ENCODE results near the gene MTCH2.

DNA sequence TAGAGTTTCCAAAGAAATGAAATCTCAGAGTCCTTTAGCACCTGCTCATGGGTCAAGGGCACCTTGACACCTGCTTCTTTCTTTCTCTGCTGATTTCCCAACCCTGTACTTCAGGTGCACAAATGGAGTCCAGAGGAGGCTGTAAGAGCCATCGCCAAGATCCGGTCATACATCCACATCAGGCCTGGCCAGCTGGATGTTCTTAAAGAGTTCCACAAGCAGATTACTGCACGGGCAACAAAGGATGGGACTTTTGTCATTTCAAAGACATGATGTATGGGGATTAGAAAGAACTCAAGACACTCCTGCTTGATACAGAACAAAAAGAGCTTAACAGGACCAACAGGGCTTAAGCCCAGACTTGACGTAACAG, 71.0 kb downstream of the MTCH2 start:
- TF ChIP-seq, protein P1, sequence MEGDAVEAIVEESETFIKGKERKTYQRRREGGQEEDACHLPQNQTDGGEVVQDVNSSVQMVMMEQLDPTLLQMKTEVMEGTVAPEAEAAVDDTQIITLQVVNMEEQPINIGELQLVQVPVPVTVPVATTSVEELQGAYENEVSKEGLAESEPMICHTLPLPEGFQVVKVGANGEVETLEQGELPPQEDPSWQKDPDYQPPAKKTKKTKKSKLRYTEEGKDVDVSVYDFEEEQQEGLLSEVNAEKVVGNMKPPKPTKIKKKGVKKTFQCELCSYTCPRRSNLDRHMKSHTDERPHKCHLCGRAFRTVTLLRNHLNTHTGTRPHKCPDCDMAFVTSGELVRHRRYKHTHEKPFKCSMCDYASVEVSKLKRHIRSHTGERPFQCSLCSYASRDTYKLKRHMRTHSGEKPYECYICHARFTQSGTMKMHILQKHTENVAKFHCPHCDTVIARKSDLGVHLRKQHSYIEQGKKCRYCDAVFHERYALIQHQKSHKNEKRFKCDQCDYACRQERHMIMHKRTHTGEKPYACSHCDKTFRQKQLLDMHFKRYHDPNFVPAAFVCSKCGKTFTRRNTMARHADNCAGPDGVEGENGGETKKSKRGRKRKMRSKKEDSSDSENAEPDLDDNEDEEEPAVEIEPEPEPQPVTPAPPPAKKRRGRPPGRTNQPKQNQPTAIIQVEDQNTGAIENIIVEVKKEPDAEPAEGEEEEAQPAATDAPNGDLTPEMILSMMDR (IDR thresholded peaks at IDR 0.05): no peak
- no peak for TF ChIP-seq POLR2A (IDR thresholded peaks at IDR 0.05)
